GM12874 (cell line): ENCODE data around the gene FHL2.

Experiments used
- TF ChIP-seq, protein P1 (sequence below): IDR thresholded peaks from 2 replicates; pipeline ENCODE4 v1.5.1; 2011; ENCODE audit warnings: low read depth, mild to moderate bottlenecking, control low read depth, low read length, moderate library complexity; ENCODE audit not compliant: insufficient read depth

The FHL2 gene

DNA sequence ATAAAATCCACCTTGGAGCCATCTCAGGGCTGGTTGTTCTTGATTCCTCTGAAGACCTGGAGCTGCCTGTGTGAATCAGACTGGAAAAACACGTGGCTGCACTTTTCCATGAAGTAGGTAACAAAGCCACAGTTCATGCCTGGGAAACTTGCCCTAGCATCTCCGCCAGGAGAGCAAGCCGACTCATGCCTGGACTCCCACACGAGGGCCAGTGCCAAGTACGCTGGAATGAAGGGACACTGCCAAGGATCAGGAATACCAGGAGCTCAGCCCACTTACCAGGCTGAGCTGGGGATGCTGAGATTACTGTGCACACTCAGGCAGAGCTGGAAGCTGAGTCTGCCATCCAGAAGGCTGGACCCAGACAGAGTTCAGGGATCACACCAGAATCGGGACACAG is 10.9 kb upstream of the FHL2 start:
- TF ChIP-seq, protein P1, sequence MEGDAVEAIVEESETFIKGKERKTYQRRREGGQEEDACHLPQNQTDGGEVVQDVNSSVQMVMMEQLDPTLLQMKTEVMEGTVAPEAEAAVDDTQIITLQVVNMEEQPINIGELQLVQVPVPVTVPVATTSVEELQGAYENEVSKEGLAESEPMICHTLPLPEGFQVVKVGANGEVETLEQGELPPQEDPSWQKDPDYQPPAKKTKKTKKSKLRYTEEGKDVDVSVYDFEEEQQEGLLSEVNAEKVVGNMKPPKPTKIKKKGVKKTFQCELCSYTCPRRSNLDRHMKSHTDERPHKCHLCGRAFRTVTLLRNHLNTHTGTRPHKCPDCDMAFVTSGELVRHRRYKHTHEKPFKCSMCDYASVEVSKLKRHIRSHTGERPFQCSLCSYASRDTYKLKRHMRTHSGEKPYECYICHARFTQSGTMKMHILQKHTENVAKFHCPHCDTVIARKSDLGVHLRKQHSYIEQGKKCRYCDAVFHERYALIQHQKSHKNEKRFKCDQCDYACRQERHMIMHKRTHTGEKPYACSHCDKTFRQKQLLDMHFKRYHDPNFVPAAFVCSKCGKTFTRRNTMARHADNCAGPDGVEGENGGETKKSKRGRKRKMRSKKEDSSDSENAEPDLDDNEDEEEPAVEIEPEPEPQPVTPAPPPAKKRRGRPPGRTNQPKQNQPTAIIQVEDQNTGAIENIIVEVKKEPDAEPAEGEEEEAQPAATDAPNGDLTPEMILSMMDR: no peak

DNA sequence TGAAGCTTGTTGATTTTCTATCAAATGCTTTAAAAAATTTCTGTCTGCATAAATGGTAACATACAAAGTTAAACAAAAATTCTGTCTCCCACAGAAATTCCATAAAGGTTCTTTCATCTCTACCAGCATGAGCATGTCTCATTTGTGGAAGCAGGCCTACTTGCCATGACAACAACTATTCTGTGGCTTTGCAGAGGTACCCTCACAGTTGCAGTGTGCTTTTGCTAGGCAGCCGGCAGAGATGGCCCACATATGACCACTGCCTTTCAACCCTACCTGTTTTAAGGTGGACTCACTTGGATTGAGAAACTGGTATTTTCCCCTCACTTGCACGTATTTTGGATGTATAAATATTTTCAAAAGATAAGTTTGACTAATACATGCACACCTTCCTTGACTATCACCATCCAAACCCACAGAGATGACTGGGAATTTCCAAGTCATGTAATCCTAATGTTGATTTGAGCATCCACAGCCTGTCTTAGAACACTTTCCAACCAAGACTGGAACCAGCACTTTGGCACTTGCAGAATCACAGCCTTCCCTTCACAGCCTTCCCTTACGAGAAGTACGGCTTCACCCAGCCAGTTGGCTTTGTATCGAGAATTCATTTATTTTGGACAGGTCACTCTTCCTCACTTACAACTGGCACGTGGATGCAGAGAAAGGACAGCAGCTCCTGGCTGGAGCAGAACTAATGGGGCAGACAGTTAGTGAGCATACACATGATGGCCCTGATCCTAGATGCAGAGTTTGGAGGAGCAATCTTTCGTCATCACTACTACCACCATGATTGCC is 9.3 kb upstream of the FHL2 start:
- TF ChIP-seq, protein P1: no peak

DNA sequence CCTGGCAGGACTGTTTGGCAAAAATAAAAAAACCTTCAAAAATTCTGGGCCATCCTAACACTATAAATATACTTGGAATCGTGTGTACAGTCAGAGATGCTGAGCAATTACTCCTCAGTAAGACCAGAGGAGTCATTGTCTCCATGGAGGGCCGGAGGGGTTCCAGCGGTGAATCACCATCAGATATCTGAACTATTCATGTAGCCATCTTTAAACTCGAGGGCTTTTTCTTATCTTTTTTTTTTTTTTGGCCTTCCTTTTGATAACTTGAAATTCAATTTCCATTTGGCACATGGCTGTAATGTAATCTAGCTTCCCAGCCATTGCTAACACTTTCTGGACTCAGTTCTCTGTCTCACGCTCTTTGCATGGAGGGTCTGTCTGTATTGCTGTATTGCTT is 7.4 kb upstream of the FHL2 start:
- TF ChIP-seq, protein P1: no peak

DNA sequence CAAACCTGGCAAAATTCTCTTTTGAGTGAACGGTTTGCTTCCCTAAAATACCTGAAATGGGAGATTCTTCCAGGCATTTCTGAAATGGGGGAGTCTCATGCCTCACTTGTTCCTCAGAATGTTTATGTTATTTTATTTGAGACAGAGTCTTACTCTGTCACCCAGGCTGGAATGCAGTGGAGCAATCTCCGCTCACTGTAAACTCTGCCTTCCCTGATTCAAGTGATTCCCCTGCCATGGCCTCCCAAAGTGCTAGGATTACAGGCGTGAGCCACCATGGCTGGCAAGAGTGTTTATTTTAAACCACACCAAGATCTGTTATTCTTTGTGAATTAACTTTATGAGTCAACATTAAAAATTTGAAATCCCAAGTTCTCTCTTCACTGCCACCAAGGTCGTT is 6.4 kb upstream of the FHL2 start:
- TF ChIP-seq, protein P1: no peak

DNA sequence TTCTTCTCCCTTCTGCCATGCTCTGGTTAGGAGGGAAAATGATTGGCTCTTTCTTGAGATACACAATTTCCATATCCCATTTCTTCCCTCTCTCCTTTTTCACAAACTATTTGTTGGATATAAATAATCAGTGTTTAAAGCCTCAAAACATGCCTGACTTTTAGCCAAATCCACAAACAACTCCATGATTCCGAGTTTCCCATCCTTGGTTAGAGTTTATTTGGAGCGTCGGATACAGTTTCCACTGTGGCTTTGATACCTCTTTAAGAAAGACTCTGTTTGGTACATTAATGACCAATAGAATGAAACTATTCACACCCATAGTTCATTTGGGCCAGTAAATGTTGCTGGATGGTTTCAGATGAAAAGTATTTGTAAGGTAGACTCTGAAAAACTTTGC is 5.9 kb upstream of the FHL2 start:
- TF ChIP-seq, protein P1: no peak

DNA sequence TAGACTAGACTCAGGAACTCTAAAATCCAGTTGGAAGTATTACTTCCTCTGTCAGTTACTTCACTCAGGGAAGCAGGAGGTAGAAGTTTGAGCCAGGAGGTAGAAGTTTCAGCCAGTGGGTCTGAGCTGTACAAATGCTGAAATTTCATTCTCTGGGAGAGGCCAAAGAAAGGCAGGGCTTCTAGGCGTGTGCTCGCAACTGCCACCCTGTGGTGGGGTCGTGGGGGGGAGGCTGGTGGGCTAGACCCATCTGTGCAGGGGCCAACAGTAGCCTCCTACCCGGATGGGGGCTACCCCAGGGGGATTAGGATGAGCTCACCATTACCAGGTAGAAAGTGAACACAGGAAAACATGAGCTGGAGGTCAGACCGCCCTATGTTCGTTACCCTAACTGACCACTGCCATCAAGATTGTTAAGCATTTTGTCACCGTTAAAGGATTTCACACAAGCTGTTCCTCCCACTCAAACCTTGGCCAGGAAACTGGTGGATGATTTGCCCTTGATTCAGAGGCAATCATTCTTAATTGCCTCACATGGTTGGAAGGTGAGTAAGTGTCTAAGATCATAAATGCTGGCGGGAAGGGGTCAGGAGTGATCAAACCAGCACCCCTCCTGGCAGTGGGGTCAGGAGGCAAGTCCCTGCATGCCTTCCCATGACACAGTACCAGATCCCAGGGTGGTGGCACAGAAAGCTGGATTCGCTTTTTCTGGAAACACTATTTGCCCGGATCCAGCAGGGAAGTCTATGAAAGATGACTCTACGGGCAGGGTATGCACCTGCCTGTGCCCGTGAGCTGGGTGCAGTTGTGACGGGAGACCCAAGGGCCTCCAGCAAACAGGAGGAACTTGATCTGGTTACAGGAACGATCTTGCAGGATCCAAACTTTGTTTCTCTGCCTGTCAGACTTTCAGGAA is 5.2 kb upstream of the FHL2 start:
- TF ChIP-seq, protein P1: no peak

DNA sequence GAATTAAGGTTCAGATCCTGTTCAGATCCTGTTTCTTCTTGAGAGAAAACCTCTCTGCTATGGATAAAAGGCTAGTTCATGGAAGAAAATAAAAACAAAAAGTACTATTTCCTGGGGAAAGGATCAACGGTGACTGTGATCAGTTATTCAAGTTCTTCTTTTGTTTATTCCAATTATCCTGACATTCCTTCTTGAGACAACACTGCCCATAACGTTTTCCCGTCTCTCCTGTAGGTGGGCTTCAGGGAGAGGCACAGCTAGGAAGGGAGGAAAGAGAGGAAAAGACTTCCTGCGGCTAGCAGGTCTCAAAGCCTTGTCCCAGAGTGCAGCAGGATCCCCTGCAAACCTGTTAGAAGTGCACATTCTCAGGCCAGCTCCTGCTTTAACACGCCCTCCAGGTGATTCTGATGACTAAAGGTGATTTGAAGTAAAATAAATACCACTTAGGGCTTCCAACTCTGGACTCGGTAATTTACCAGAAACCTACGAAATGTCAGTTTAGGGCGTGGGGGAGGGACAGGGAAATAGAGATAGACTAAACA is 4.5 kb upstream of the FHL2 start:
- TF ChIP-seq, protein P1: no peak
